ENCODE results near the gene TRIM69. TPM values are rescaled to one million over a fixed set of nuclear protein-coding genes. Genes with fewer than 3 reads are reported as not detected.
"Not testable (repeated sequence)": the region's sequence is repeated elsewhere in the genome, so short reads cannot be mapped to it uniquely, and the experiment has no call there.

The TRIM69 gene
- polyA plus RNA-seq, 1 donor = 14.1 TPM

GRCh38 chr15:44739222-44739847, 3.0 kb downstream of the TRIM69 start:
- not testable (repeated sequence) for H3K36me3 ChIP-seq (ENCODE audit: control insufficient read depth, insufficient read depth, low read length); H3K27me3 ChIP-seq (ENCODE audit: control insufficient read depth, insufficient read depth, low read length); H3K4me1 ChIP-seq (ENCODE audit: control insufficient read depth, insufficient read depth, low read length); H3K4me3 ChIP-seq (ENCODE audit: low read length); H3K9me3 ChIP-seq (ENCODE audit: control insufficient read depth, low read depth, low read length); H3K27ac ChIP-seq (ENCODE audit: low read length); DNase-seq
- no CpG with 5 or more reads among the region's 24 CpGs for WGBS (ENCODE audit: insufficient coverage, low lambda C conversion rate)

DNA sequence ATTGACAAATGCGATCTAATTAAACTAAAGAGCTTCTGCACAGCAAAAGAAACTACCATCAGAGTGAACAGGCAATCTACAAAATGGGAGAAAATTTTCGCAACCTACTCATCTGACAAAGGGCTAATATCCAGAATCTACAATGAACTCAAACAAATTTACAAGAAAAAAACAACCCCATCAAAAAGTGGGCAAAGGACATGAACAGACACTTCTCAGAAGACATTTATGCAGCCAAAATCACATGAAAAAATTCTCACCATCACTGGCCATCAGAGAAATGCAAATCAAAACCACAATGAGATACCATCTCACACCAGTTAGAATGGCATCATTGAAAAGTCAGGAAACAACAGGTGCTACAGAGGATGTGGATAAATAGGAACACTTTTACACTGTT, 7.1 kb downstream of the TRIM69 start:
- H3K27me3 ChIP-seq (ENCODE audit: control insufficient read depth, insufficient read depth, low read length); H3K9me3 ChIP-seq (ENCODE audit: control insufficient read depth, low read depth, low read length); H3K27ac ChIP-seq (ENCODE audit: low read length); H3K4me1 ChIP-seq (ENCODE audit: control insufficient read depth, insufficient read depth, low read length); H3K4me3 ChIP-seq (ENCODE audit: low read length); H3K36me3 ChIP-seq (ENCODE audit: control insufficient read depth, insufficient read depth, low read length); DNase-seq: not testable (repeated sequence)
- no CpG with 5 or more reads among the region's 2 CpGs for WGBS (ENCODE audit: insufficient coverage, low lambda C conversion rate)

DNA sequence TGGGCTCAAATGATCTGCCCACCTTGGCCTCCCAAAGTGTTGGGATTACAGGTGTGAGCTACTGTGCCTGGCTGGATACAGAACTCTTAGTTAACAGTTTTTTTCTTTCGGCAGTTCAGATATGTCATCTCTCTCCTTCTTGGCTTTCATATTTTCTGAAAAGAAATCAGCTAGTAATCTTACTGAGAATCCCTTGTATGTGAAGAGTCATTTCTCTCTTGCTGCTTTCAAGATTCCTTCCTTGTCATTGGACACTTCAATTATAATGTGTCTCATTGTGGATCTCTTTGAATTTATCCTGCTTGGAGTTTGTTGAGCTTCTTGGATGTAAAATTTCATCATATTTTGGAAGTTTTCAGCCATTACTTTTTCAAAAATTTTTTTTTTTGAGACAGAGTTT, 17.0 kb downstream of the TRIM69 start:
- Histone ChIP-seq H3K27ac (ENCODE audit: low read length) (no peak overlapping the region), H3K36me3 (ENCODE audit: control insufficient read depth, insufficient read depth, low read length) (no peaks in the 10 kb centered on the region), H3K4me3 (ENCODE audit: low read length) (no peak overlapping the region), H3K27me3 (ENCODE audit: control insufficient read depth, insufficient read depth, low read length) (peaks cover under 1% of the 10 kb centered on the region), H3K9me3 (ENCODE audit: control insufficient read depth, low read depth, low read length) (peaks cover 18% of the 10 kb centered on the region), H3K4me1 (ENCODE audit: control insufficient read depth, insufficient read depth, low read length) (no peaks in the 10 kb centered on the region)
- no peak for DNase-seq
- WGBS (ENCODE audit: insufficient coverage, low lambda C conversion rate) = 100% methylated on average over 1 of the region's 1 CpG

DNA sequence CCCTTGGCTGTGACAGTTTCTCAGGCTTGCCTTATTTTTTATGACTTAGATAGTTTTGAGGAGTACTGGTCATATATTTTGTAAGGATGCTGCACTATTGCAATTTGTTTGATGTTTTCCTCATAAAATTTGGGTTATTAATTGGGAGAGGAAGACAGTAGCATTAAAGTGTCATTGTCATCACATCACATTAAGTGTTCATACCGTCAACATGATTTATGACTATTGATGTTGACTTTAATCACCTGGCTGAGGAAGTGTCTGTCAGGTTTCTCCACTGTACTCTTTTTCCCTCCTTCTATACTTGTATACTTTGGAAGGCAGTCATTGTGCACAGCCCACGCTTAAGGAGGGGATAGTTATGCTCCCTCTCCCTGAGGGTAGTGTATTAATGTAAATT, 26.9 kb downstream of the TRIM69 start:
- Histone ChIP-seq H3K4me3 (ENCODE audit: low read length) (no peak overlapping the region), H3K9me3 (ENCODE audit: control insufficient read depth, low read depth, low read length) (no peaks in the 10 kb centered on the region), H3K27ac (ENCODE audit: low read length) (no peak overlapping the region), H3K4me1 (ENCODE audit: control insufficient read depth, insufficient read depth, low read length) (no peaks in the 10 kb centered on the region), H3K36me3 (ENCODE audit: control insufficient read depth, insufficient read depth, low read length) (no peaks in the 10 kb centered on the region), H3K27me3 (ENCODE audit: control insufficient read depth, insufficient read depth, low read length) (peaks cover 6% of the 10 kb centered on the region)
- no CpG with 5 or more reads among the region's 2 CpGs for WGBS (ENCODE audit: insufficient coverage, low lambda C conversion rate)
- no peak for DNase-seq

- H3K9me3 ChIP-seq (ENCODE audit: control insufficient read depth, low read depth, low read length) = no peaks in the 10 kb centered on the region
- DNase-seq = no peak
- H3K4me1 ChIP-seq (ENCODE audit: control insufficient read depth, insufficient read depth, low read length) = no peaks in the 10 kb centered on the region
- no CpG with 5 or more reads among the region's 3 CpGs for WGBS (ENCODE audit: insufficient coverage, low lambda C conversion rate)
- H3K27me3 ChIP-seq (ENCODE audit: control insufficient read depth, insufficient read depth, low read length) = no peaks in the 10 kb centered on the region
- H3K36me3 ChIP-seq (ENCODE audit: control insufficient read depth, insufficient read depth, low read length) = no peaks in the 10 kb centered on the region
- no peak overlapping the region for H3K27ac ChIP-seq (ENCODE audit: low read length)
- no peak overlapping the region for H3K4me3 ChIP-seq (ENCODE audit: low read length)
These were observed 27.5 kb downstream of the TRIM69 start for GRCh38 chr15:44763848-44764247.

- Histone ChIP-seq H3K4me1 (ENCODE audit: control insufficient read depth, insufficient read depth, low read length) (no peaks in the 10 kb centered on the region), H3K27ac (ENCODE audit: low read length) (no peak overlapping the region), H3K36me3 (ENCODE audit: control insufficient read depth, insufficient read depth, low read length) (no peaks in the 10 kb centered on the region), H3K27me3 (ENCODE audit: control insufficient read depth, insufficient read depth, low read length) (no peaks in the 10 kb centered on the region), H3K9me3 (ENCODE audit: control insufficient read depth, low read depth, low read length) (no peaks in the 10 kb centered on the region), H3K4me3 (ENCODE audit: low read length) (no peak overlapping the region)
- no peak for DNase-seq
- 60% methylated on average over 1 of the region's 3 CpGs for WGBS (ENCODE audit: insufficient coverage, low lambda C conversion rate)
These were observed 28.7 kb downstream of the TRIM69 start for GRCh38 chr15:44765036-44765435.

DNA sequence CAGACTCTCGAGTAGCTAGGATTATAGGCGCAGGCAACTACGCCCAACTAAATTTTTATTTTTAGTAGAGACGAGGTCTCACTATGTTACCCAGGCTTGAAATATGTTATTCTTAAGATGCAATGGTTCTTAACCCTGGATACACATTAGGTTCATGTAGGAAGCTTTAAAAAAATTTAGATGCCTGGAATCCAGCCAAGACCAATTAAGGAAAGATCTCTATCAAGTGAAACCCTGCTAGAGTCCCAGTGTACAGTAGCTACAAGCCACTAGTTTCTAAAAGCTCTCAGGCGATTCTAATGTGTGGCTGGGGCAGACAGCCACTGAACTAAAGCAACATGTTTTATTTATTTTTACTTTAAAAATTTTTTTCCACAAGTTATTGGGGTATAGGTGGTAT, 33.2 kb downstream of the TRIM69 start:
- no peak overlapping the region for H3K27ac ChIP-seq (ENCODE audit: low read length)
- H3K4me3 ChIP-seq (ENCODE audit: low read length) = no peak overlapping the region
- no peaks in the 10 kb centered on the region for H3K36me3 ChIP-seq (ENCODE audit: control insufficient read depth, insufficient read depth, low read length)
- H3K27me3 ChIP-seq (ENCODE audit: control insufficient read depth, insufficient read depth, low read length) = no peaks in the 10 kb centered on the region
- peaks cover 3% of the 10 kb centered on the region for H3K9me3 ChIP-seq (ENCODE audit: control insufficient read depth, low read depth, low read length)
- DNase-seq = no peak
- no CpG with 5 or more reads among the region's 5 CpGs for WGBS (ENCODE audit: insufficient coverage, low lambda C conversion rate)
- H3K4me1 ChIP-seq (ENCODE audit: control insufficient read depth, insufficient read depth, low read length) = no peaks in the 10 kb centered on the region

DNA sequence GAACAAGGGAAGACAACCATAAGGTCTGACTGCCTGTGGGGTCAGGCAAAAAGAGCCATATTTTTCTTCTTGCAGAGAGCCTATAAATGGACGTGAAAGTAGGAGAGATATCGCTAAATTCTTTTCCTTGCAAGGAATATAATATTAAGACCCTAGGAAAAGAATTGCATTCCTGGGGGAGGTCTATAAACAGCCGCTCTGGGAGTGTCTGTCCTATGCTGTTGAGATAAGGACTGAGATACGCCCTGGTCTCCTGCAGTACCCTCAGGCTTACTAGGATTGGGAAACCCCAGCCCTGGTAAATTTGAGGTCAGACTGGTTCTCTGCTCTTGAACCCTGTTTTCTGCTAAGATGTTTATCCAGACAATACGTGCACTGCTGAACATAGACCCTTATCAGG, 34.4 kb downstream of the TRIM69 start:
- WGBS (ENCODE audit: insufficient coverage, low lambda C conversion rate) = no CpG with 5 or more reads among the region's 5 CpGs
- DNase-seq; H3K9me3 ChIP-seq (ENCODE audit: control insufficient read depth, low read depth, low read length); H3K36me3 ChIP-seq (ENCODE audit: control insufficient read depth, insufficient read depth, low read length); H3K27ac ChIP-seq (ENCODE audit: low read length); H3K4me3 ChIP-seq (ENCODE audit: low read length); H3K4me1 ChIP-seq (ENCODE audit: control insufficient read depth, insufficient read depth, low read length); H3K27me3 ChIP-seq (ENCODE audit: control insufficient read depth, insufficient read depth, low read length): not testable (repeated sequence)

GRCh38 chr15:44775953-44776352, 39.6 kb downstream of the TRIM69 start:
- Histone ChIP-seq H3K9me3 (ENCODE audit: control insufficient read depth, low read depth, low read length) (peaks cover 3% of the 10 kb centered on the region), H3K27me3 (ENCODE audit: control insufficient read depth, insufficient read depth, low read length) (no peaks in the 10 kb centered on the region), H3K4me1 (ENCODE audit: control insufficient read depth, insufficient read depth, low read length) (no peaks in the 10 kb centered on the region), H3K4me3 (ENCODE audit: low read length) (no peak overlapping the region), H3K36me3 (ENCODE audit: control insufficient read depth, insufficient read depth, low read length) (no peaks in the 10 kb centered on the region), H3K27ac (ENCODE audit: low read length) (no peak overlapping the region)
- peak; percentile 17 to 31 for DNase-seq
- no CpG with 5 or more reads among the region's 4 CpGs for WGBS (ENCODE audit: insufficient coverage, low lambda C conversion rate)

DNA sequence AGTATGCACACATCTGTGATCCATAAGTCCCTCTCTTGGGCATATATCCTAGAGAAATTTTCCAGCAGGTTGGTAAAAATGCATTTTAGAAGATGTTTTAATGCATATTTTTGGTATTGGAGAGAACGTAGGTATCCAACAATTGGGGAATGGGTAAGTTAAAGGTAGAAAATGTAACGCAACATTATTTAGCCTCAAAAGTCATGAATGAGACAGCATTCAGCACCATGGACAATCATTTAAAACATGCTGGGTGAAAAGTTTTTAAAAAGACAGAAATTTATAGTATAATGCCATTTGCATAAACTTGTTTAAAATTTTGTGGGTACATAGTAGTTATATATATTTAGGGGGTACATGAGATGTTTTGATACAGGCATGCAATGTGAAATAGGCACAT, 43.4 kb downstream of the TRIM69 start:
- no peak overlapping the region for H3K4me3 ChIP-seq (ENCODE audit: low read length)
- H3K9me3 ChIP-seq (ENCODE audit: control insufficient read depth, low read depth, low read length) = no peaks in the 10 kb centered on the region
- no peaks in the 10 kb centered on the region for H3K27me3 ChIP-seq (ENCODE audit: control insufficient read depth, insufficient read depth, low read length)
- WGBS (ENCODE audit: insufficient coverage, low lambda C conversion rate) = 93% methylated on average over 2 of the region's 2 CpGs
- H3K27ac ChIP-seq (ENCODE audit: low read length) = no peak overlapping the region
- H3K36me3 ChIP-seq (ENCODE audit: control insufficient read depth, insufficient read depth, low read length) = no peaks in the 10 kb centered on the region
- no peak for DNase-seq
- H3K4me1 ChIP-seq (ENCODE audit: control insufficient read depth, insufficient read depth, low read length) = no peaks in the 10 kb centered on the region

DNA sequence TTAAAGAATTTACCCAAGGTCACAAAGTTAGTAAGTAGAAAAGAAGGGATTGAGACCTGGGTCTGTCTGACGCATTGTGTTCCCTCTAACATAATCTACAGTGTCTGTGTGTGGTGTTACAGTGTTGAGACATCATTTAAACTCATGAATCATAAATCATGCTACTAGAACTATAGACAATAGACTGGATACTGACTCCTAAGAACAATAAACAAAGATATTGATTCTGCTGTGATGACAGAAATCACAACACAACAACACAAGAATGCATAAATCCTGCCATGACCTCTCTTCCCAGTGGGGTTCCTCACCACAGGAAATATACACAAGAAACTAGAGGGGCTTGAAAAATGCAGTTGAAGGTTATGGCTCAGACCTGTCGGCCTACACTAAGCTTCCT, 44.3 kb downstream of the TRIM69 start:
- H3K4me1 ChIP-seq (ENCODE audit: control insufficient read depth, insufficient read depth, low read length) = no peaks in the 10 kb centered on the region
- no peak for DNase-seq
- no peak overlapping the region for H3K4me3 ChIP-seq (ENCODE audit: low read length)
- no peaks in the 10 kb centered on the region for H3K9me3 ChIP-seq (ENCODE audit: control insufficient read depth, low read depth, low read length)
- H3K36me3 ChIP-seq (ENCODE audit: control insufficient read depth, insufficient read depth, low read length) = no peaks in the 10 kb centered on the region
- H3K27me3 ChIP-seq (ENCODE audit: control insufficient read depth, insufficient read depth, low read length) = no peaks in the 10 kb centered on the region
- no peak overlapping the region for H3K27ac ChIP-seq (ENCODE audit: low read length)
- WGBS (ENCODE audit: insufficient coverage, low lambda C conversion rate) = no CpG with 5 or more reads among the region's 2 CpGs

Measured in large intestine (tissue), 3 donors.